ENCODE results near the gene KRTAP5-8.

The KRTAP5-8 gene

GRCh38 chr11:71543866-71544265 is 6.0 kb downstream of the KRTAP5-8 start:
- H3K9me3 ChIP-seq (ENCODE audit: severe bottlenecking) = peaks cover 2% of the 10 kb centered on the region
- no peaks in the 10 kb centered on the region for H3K4me1 ChIP-seq (ENCODE audit: insufficient read depth, poor library complexity, severe bottlenecking)
- TF ChIP-seq CTCF (IDR thresholded peaks at IDR 0.05; ENCODE audit: poor library complexity, severe bottlenecking) = no peak
- no peak overlapping the region for H3K4me3 ChIP-seq (ENCODE audit: severe bottlenecking)
- H3K36me3 ChIP-seq (ENCODE audit: low read depth) = no peaks in the 10 kb centered on the region
- H3K27me3 ChIP-seq (ENCODE audit: insufficient read depth, poor library complexity, severe bottlenecking) = no peaks in the 10 kb centered on the region
- DNase-seq (ENCODE audit: low spot score) = no peak
- ATAC-seq (ENCODE audit: low read depth) = no peak
- no peak overlapping the region for H3K27ac ChIP-seq (ENCODE audit: poor library complexity, severe bottlenecking)

GRCh38 chr11:71544525-71545214 is 6.8 kb downstream of the KRTAP5-8 start:
- TF ChIP-seq CTCF (IDR thresholded peaks at IDR 0.05; ENCODE audit: poor library complexity, severe bottlenecking) = no peak
- ATAC-seq (ENCODE audit: low read depth) = no peak

GRCh38 chr11:71545405-71545966 is 7.7 kb downstream of the KRTAP5-8 start:
- Histone ChIP-seq H3K9me3 (ENCODE audit: severe bottlenecking) (peaks cover 2% of the 10 kb centered on the region), H3K27me3 (ENCODE audit: insufficient read depth, poor library complexity, severe bottlenecking) (no peaks in the 10 kb centered on the region), H3K36me3 (ENCODE audit: low read depth) (no peaks in the 10 kb centered on the region), H3K4me1 (ENCODE audit: insufficient read depth, poor library complexity, severe bottlenecking) (no peaks in the 10 kb centered on the region), H3K27ac (ENCODE audit: poor library complexity, severe bottlenecking) (no peak overlapping the region), H3K4me3 (ENCODE audit: severe bottlenecking) (no peak overlapping the region)
- DNase-seq (ENCODE audit: low spot score) (no peak), ATAC-seq (ENCODE audit: low read depth) (no peak)
- no peak for TF ChIP-seq CTCF (IDR thresholded peaks at IDR 0.05; ENCODE audit: poor library complexity, severe bottlenecking)

More at GRCh38 chr11:71544525-71545214, 6.8 kb downstream of the KRTAP5-8 start:
- Histone ChIP-seq H3K4me1 (ENCODE audit: insufficient read depth, poor library complexity, severe bottlenecking) (no peaks in the 10 kb centered on the region), H3K9me3 (ENCODE audit: severe bottlenecking) (peaks cover 2% of the 10 kb centered on the region), H3K27ac (ENCODE audit: poor library complexity, severe bottlenecking) (no peak overlapping the region), H3K4me3 (ENCODE audit: severe bottlenecking) (no peak overlapping the region), H3K36me3 (ENCODE audit: low read depth) (no peaks in the 10 kb centered on the region), H3K27me3 (ENCODE audit: insufficient read depth, poor library complexity, severe bottlenecking) (no peaks in the 10 kb centered on the region)
- DNase-seq (ENCODE audit: low spot score) = no peak

GRCh38 chr11:71548120-71548519 is 10.3 kb downstream of the KRTAP5-8 start, which contains the start of gene KRTAP5-9:
KRTAP5-9 (plus strand) TSS chr11:71548420; CDS start chr11:71548658, 238 bp downstream.
- DNase-seq (ENCODE audit: low spot score) = no peak

More at GRCh38 chr11:71548120-71548519, 10.3 kb downstream of the KRTAP5-8 start, which contains the start of gene KRTAP5-9:
- TF ChIP-seq CTCF (IDR thresholded peaks at IDR 0.05; ENCODE audit: poor library complexity, severe bottlenecking) = no peak
- no peak within 1 kb of the TSS for H3K4me3 ChIP-seq (ENCODE audit: severe bottlenecking)
- H3K9me3 ChIP-seq (ENCODE audit: severe bottlenecking) = no peaks in the 10 kb centered on the region
- no peaks in the 10 kb centered on the region for H3K36me3 ChIP-seq (ENCODE audit: low read depth)
- H3K27me3 ChIP-seq (ENCODE audit: insufficient read depth, poor library complexity, severe bottlenecking) = peaks cover 6% of the 10 kb centered on the region
- H3K27ac ChIP-seq (ENCODE audit: poor library complexity, severe bottlenecking) = no peak within 1 kb of the TSS
- H3K4me1 ChIP-seq (ENCODE audit: insufficient read depth, poor library complexity, severe bottlenecking) = no peaks in the 10 kb centered on the region
- no peak for ATAC-seq (ENCODE audit: low read depth)

Measured in RWPE2 (cell line).